Ishikawa (cell line): Measurements from ENCODE around the gene PPP1R12C.
A peak's percentile ranks its signal among the peaks of the same experiment; 100 is the strongest.

Experiments used
- CEBPB ChIP-seq: IDR thresholded peaks from 2 replicates; pipeline ENCODE4 v1.6.1; 2012
- CREB1 ChIP-seq: IDR thresholded peaks from 2 replicates; pipeline ENCODE4 v1.6.1; 2012; ENCODE audit warnings: low read depth
- EGR1 ChIP-seq: IDR thresholded peaks from 2 replicates; pipeline ENCODE4 v1.6.1; 2012
- EP300 ChIP-seq: IDR thresholded peaks from 2 replicates; pipeline ENCODE4 v1.6.1; 2012; ENCODE audit warnings: borderline replicate concordance
- FOXM1 ChIP-seq: IDR thresholded peaks from 2 replicates; pipeline ENCODE4 v1.6.1; 2012; ENCODE audit warnings: low read depth, borderline replicate concordance
- NFIC ChIP-seq: IDR thresholded peaks from 2 replicates; pipeline ENCODE4 v1.6.1; 2012
- RAD21 ChIP-seq: IDR thresholded peaks from 2 replicates; pipeline ENCODE4 v1.6.1; 2012; ENCODE audit warnings: low read depth
- TAF1 ChIP-seq: IDR thresholded peaks from 2 replicates; pipeline ENCODE4 v1.6.1; 2012; ENCODE audit warnings: low read depth, mild to moderate bottlenecking
- TCF12 ChIP-seq: IDR thresholded peaks from 2 replicates; pipeline ENCODE4 v1.6.1; 2012; ENCODE audit warnings: low read depth
- TEAD4 ChIP-seq: IDR thresholded peaks from 2 replicates; pipeline ENCODE4 v1.6.1; 2012
- YY1 ChIP-seq: IDR thresholded peaks from 2 replicates; pipeline ENCODE4 v1.6.1; 2012; ENCODE audit warnings: low read depth
- ZBTB7A ChIP-seq: IDR thresholded peaks from 2 replicates; pipeline ENCODE4 v1.6.1; 2012; ENCODE audit warnings: low read depth
- TF ChIP-seq, protein P1 (sequence below): IDR thresholded peaks from 2 replicates; pipeline ENCODE4 v1.6.1; 2012
- TF ChIP-seq, protein P2 (sequence below): IDR thresholded peaks from 2 replicates; pipeline ENCODE4 v1.6.1; 2012; ENCODE audit warnings: low read depth, mild to moderate bottlenecking
- TF ChIP-seq, protein P3 (sequence below): IDR thresholded peaks from 2 replicates; pipeline ENCODE4 v1.6.1; 2012

Gene PPP1R12C

DNA sequence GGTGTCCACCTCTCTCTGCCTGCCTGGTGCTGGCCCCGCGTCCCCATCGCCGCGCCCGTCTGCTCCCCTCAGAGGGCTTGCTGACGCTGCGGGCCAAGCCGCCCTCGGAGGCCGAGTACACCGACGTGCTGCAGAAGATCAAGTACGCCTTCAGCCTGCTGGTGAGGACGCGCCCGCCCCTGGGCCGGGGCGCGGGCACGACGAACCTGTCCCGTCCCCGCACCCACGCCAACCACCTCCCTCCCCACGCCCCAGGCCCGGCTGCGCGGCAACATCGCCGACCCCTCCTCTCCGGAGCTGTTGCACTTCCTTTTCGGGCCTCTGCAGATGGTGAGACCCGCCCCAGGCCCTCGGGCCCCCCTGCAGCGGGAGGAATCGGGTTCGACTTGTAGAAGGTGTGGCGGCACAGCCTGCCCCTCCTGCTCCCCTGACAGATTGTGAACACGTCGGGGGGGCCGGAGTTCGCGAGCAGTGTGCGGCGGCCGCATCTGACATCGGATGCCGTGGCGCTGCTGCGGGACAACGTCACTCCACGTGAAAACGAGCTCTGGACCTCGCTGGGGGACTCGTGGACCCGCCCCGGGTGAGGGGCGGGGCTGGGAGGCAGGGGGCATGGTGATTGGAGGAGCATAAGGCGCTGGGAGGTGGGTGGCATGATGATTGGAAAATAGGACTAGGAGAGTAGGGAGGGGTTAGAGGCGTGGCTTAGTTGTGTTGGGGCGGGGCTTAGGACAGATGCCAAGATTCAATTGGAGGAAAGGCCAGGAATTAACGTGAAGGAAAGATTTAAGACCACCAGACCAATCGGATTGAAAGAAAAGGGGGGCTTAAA lies 35.2 kb downstream of the PPP1R12C start:
- TF ChIP-seq ZBTB7A, result no peak
- TF ChIP-seq, protein P1, sequence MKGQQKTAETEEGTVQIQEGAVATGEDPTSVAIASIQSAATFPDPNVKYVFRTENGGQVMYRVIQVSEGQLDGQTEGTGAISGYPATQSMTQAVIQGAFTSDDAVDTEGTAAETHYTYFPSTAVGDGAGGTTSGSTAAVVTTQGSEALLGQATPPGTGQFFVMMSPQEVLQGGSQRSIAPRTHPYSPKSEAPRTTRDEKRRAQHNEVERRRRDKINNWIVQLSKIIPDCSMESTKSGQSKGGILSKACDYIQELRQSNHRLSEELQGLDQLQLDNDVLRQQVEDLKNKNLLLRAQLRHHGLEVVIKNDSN, result no peak

DNA sequence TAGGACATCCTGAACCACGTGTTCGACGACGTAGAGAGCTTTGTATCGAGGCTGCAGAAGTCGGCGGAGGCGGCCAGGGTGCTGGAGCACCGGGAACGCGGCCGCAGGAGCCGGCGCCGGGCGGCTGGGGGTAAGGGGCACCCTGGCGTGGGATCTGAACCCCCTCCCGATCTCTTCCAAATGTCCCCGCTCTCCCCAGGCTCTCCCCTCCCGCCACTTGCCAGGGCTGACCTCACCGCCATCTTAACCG lies 35.7 kb downstream of the PPP1R12C start:
- TF ChIP-seq EGR1, result no peak
- no peak for TF ChIP-seq TAF1
- TF ChIP-seq RAD21, result no peak
- no peak for TF ChIP-seq NFIC
- TF ChIP-seq, protein P2, sequence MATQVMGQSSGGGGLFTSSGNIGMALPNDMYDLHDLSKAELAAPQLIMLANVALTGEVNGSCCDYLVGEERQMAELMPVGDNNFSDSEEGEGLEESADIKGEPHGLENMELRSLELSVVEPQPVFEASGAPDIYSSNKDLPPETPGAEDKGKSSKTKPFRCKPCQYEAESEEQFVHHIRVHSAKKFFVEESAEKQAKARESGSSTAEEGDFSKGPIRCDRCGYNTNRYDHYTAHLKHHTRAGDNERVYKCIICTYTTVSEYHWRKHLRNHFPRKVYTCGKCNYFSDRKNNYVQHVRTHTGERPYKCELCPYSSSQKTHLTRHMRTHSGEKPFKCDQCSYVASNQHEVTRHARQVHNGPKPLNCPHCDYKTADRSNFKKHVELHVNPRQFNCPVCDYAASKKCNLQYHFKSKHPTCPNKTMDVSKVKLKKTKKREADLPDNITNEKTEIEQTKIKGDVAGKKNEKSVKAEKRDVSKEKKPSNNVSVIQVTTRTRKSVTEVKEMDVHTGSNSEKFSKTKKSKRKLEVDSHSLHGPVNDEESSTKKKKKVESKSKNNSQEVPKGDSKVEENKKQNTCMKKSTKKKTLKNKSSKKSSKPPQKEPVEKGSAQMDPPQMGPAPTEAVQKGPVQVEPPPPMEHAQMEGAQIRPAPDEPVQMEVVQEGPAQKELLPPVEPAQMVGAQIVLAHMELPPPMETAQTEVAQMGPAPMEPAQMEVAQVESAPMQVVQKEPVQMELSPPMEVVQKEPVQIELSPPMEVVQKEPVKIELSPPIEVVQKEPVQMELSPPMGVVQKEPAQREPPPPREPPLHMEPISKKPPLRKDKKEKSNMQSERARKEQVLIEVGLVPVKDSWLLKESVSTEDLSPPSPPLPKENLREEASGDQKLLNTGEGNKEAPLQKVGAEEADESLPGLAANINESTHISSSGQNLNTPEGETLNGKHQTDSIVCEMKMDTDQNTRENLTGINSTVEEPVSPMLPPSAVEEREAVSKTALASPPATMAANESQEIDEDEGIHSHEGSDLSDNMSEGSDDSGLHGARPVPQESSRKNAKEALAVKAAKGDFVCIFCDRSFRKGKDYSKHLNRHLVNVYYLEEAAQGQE, result no peak
- TF ChIP-seq, protein P1, result no peak
- TF ChIP-seq FOXM1, result no peak
- TF ChIP-seq YY1, result no peak
- no peak for TF ChIP-seq ZBTB7A
- no peak for TF ChIP-seq TCF12
- TF ChIP-seq, protein P3, sequence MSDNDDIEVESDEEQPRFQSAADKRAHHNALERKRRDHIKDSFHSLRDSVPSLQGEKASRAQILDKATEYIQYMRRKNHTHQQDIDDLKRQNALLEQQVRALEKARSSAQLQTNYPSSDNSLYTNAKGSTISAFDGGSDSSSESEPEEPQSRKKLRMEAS, result no peak
- no peak for TF ChIP-seq CEBPB
- no peak for TF ChIP-seq TEAD4
- TF ChIP-seq EP300, result no peak
- TF ChIP-seq CREB1, result no peak

- TF ChIP-seq TAF1 (no peak), NFIC (no peak), FOXM1 (no peak)
- TF ChIP-seq, protein P3, result no peak
Measured at GRCh38 chr19:55080968-55081769, 36.3 kb downstream of the PPP1R12C start.

GRCh38 chr19:55080121-55080967 lies 37.1 kb downstream of the PPP1R12C start:
- TF ChIP-seq TAF1 (peak; percentile 39; the same call in 1 of the 2 replicates), NFIC (peak; percentile 37; the same call in 1 of the 2 replicates), ZBTB7A (0 out of 2 replicates have a peak, but pooled peaks have one; percentile 19), CREB1 (no peak), TEAD4 (no peak), YY1 (peak; percentile 54; the same call in 1 of the 2 replicates)
- TF ChIP-seq, protein P1, result peak; percentile 35; the same call in 1 of the 2 replicates
- TF ChIP-seq, protein P3, result peak; percentile 95

DNA sequence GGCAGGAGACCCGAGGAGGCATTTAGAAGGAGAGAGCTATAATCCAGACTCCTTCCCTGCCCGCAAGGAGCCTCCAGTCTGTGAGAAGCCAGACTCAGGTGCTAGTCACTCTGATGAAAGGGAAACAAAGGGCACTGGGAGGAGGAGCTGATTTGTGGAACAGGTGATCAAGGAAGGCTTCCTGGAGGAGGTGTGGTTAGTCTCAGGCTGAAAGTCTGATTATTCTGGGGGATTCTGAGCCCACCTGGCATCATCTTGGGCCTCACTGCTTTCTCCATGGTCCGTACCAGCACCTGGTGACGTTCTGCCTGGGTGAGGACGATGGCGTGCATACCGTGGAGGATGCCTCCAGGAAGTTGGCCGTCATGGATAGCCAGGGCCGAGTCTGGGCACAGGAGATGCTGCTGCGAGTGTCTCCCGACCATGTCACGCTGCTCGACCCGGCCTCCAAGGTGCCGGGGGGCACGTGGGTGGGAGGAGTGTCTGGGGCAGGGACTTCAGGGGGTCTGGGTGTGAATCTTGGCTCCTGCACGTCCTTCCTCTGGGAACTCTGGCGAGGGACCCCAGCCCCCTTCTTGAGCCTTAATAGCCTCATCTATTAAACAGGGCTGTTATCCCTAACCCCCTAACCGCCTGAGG lies 37.9 kb downstream of the PPP1R12C start:
- no peak for TF ChIP-seq TAF1
- TF ChIP-seq, protein P2, result no peak
- TF ChIP-seq TEAD4, result no peak
